Parathyroid adenoma (tissue), 2 donors: ENCODE results near the gene CNRIP1.

Source experiments
- H2AFZ ChIP-seq: fragments of 300-600 bp; sonication (generic); one replicate; pipeline ENCODE4 v1.7.0; 2017; ENCODE audit warnings: antibody characterized with exemption, mild to moderate bottlenecking
- H3K27ac ChIP-seq: fragments of 300-600 bp; sonication (generic); one replicate; pipeline ENCODE4 v1.7.0; 2017
- H3K27me3 ChIP-seq: fragments of 300-600 bp; sonication (generic); one replicate; pipeline ENCODE4 v1.7.0; 2017; ENCODE audit warnings: low read length; ENCODE audit not compliant: control insufficient read depth, insufficient read depth
- H3K36me3 ChIP-seq: fragments of 300-600 bp; sonication (generic); one replicate; pipeline ENCODE4 v1.7.0; 2017; ENCODE audit warnings: low read length; ENCODE audit not compliant: control insufficient read depth, insufficient read depth
- H3K4me1 ChIP-seq: fragments of 300-600 bp; sonication (generic); one replicate; pipeline ENCODE4 v1.7.0; 2017; ENCODE audit warnings: control low read depth
- H3K4me2 ChIP-seq: fragments of 300-600 bp; sonication (generic); one replicate; pipeline ENCODE4 v1.7.0; 2017; ENCODE audit warnings: low read length
- H3K4me3 ChIP-seq: fragments of 300-600 bp; sonication (generic); one replicate; pipeline ENCODE4 v1.7.0; 2017; ENCODE audit warnings: low read depth, low read length
- H3K79me2 ChIP-seq: fragments of 300-600 bp; sonication (generic); one replicate; pipeline ENCODE4 v1.7.0; 2017; ENCODE audit warnings: control low read depth
- H3K9ac ChIP-seq: fragments of 300-600 bp; sonication (generic); one replicate; pipeline ENCODE4 v1.7.0; 2017; ENCODE audit warnings: mild to moderate bottlenecking
- H3K9me3 ChIP-seq: fragments of 300-600 bp; sonication (generic); one replicate; pipeline ENCODE4 v1.7.0; 2017; ENCODE audit warnings: low read length; ENCODE audit not compliant: control insufficient read depth
- TF ChIP-seq, protein P1 (sequence below): fragments of 300-600 bp; sonication (generic); IDR thresholded peaks from one replicate; pipeline ENCODE4 v1.7.0; 2017; ENCODE audit warnings: antibody characterized with exemption, mild to moderate bottlenecking
- donor health status: primary hyperparathyroidism.

CNRIP1 gene

GRCh38 chr2:68294913-68295312, 24.8 kb downstream of the CNRIP1 start:
- Histone ChIP-seq H3K36me3 (no peaks in the 10 kb centered on the region), H3K27me3 (no peaks in the 10 kb centered on the region), H3K4me1 (peaks cover 10% of the 10 kb centered on the region), H3K4me3 (no peak overlapping the region), H3K9ac (no peak overlapping the region), H3K9me3 (no peaks in the 10 kb centered on the region), H2AFZ (no peak overlapping the region), H3K4me2 (no peak overlapping the region), H3K27ac (no peak overlapping the region), H3K79me2 (no peaks in the 10 kb centered on the region)
- TF ChIP-seq, protein P1, sequence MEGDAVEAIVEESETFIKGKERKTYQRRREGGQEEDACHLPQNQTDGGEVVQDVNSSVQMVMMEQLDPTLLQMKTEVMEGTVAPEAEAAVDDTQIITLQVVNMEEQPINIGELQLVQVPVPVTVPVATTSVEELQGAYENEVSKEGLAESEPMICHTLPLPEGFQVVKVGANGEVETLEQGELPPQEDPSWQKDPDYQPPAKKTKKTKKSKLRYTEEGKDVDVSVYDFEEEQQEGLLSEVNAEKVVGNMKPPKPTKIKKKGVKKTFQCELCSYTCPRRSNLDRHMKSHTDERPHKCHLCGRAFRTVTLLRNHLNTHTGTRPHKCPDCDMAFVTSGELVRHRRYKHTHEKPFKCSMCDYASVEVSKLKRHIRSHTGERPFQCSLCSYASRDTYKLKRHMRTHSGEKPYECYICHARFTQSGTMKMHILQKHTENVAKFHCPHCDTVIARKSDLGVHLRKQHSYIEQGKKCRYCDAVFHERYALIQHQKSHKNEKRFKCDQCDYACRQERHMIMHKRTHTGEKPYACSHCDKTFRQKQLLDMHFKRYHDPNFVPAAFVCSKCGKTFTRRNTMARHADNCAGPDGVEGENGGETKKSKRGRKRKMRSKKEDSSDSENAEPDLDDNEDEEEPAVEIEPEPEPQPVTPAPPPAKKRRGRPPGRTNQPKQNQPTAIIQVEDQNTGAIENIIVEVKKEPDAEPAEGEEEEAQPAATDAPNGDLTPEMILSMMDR: no peak

GRCh38 chr2:68294187-68294586, 25.6 kb downstream of the CNRIP1 start:
- Histone ChIP-seq H3K27ac (no peak overlapping the region), H3K4me1 (peaks cover 10% of the 10 kb centered on the region), H3K36me3 (no peaks in the 10 kb centered on the region), H3K9me3 (no peaks in the 10 kb centered on the region), H3K9ac (no peak overlapping the region), H3K4me3 (no peak overlapping the region), H2AFZ (no peak overlapping the region), H3K4me2 (no peak overlapping the region), H3K79me2 (no peaks in the 10 kb centered on the region), H3K27me3 (no peaks in the 10 kb centered on the region)
- TF ChIP-seq, protein P1: no peak

- TF ChIP-seq, protein P1: no peak
- no peak overlapping the region for H3K27ac ChIP-seq
These were observed 26.0 kb downstream of the CNRIP1 start for GRCh38 chr2:68293755-68294154.

GRCh38 chr2:68293024-68293423, 26.7 kb downstream of the CNRIP1 start:
- H3K36me3 ChIP-seq: no peaks in the 10 kb centered on the region
- H3K4me1 ChIP-seq: peaks cover 19% of the 10 kb centered on the region
- H3K4me2 ChIP-seq: no peak overlapping the region
- H3K9me3 ChIP-seq: no peaks in the 10 kb centered on the region
- no peak overlapping the region for H3K4me3 ChIP-seq
- no peaks in the 10 kb centered on the region for H3K79me2 ChIP-seq
- H3K9ac ChIP-seq: no peak overlapping the region
- H3K27me3 ChIP-seq: no peaks in the 10 kb centered on the region
- no peak overlapping the region for H3K27ac ChIP-seq
- TF ChIP-seq, protein P1: no peak
- H2AFZ ChIP-seq: no peak overlapping the region

More at GRCh38 chr2:68293755-68294154, 26.0 kb downstream of the CNRIP1 start:
- H3K4me1 ChIP-seq: peaks cover 11% of the 10 kb centered on the region
- no peaks in the 10 kb centered on the region for H3K27me3 ChIP-seq
- no peak overlapping the region for H3K9ac ChIP-seq
- no peak overlapping the region for H3K4me2 ChIP-seq
- no peaks in the 10 kb centered on the region for H3K79me2 ChIP-seq
- H3K36me3 ChIP-seq: no peaks in the 10 kb centered on the region
- H3K4me3 ChIP-seq: no peak overlapping the region
- H3K9me3 ChIP-seq: no peaks in the 10 kb centered on the region
- no peak overlapping the region for H2AFZ ChIP-seq

DNA sequence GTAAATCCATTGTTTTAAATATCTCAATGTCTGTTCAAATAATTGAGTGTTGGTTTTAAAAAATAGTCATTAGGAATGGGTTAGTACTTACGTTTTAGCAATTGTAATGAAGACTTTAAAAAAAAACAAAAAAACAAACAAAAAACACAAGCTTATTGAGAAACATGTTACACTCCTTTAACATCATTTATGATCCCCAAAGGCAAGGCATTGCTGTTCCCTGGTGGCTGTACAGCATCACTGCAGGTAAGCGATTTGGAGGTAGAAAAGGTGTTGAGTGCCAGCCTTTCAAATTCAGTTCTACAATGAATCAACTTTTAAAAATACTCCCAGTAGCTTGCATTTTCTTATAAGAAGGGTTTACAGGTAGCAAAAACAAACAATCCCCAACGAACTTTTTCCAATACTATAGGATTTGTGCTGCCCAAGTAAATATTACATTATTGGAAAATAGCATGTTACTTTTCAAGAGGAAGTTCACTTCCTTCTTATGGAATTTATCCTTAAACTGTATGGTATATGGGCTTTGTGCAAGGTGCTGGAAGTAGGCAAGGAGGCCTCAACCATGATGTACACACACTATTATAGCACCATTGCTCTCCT, 27.5 kb downstream of the CNRIP1 start:
- Histone ChIP-seq H3K27me3 (no peaks in the 10 kb centered on the region), H3K9ac (no peak overlapping the region)
- TF ChIP-seq, protein P1: peak; percentile 92

More for the DNA sequence above, 27.5 kb downstream of the CNRIP1 start:
- H3K36me3 ChIP-seq: no peaks in the 10 kb centered on the region
- H3K9me3 ChIP-seq: no peaks in the 10 kb centered on the region
- no peak overlapping the region for H3K27ac ChIP-seq
- peaks cover 27% of the 10 kb centered on the region for H3K4me1 ChIP-seq
- H3K4me3 ChIP-seq: no peak overlapping the region
- no peak overlapping the region for H2AFZ ChIP-seq
- no peak overlapping the region for H3K4me2 ChIP-seq
- H3K79me2 ChIP-seq: no peaks in the 10 kb centered on the region
